ENCODE data around the gene STK11IP.

The STK11IP gene

GRCh38 chr2:219611306-219611705, 13.6 kb downstream of the STK11IP start:
- Histone ChIP-seq H3K27me3 (replicated peaks; ENCODE audit: insufficient read depth, low read length) (no peaks in the 10 kb centered on the region), H3K4me3 (ENCODE audit: low read length) (no peak overlapping the region), H4K20me1 (ENCODE audit: insufficient read depth, low read length) (no peaks in the 10 kb centered on the region), H3K27ac (ENCODE audit: low read length) (no peak overlapping the region), H2AFZ (ENCODE audit: low read length) (no peak overlapping the region), H3K79me2 (ENCODE audit: low read length) (no peaks in the 10 kb centered on the region), H3K9me2 (replicated peaks; ENCODE audit: insufficient read depth, low read length) (no peaks in the 10 kb centered on the region), H3K4me2 (ENCODE audit: low read depth, low read length) (no peak overlapping the region), H3K9me3 (replicated peaks; ENCODE audit: insufficient read depth, low read length) (no peaks in the 10 kb centered on the region), H3F3A (ENCODE audit: insufficient read depth, low read length) (no peaks in the 10 kb centered on the region), H3K36me3 (replicated peaks; ENCODE audit: insufficient read depth, low read length) (no peaks in the 10 kb centered on the region), H3K9ac (ENCODE audit: low read length) (no peak overlapping the region), H3K4me1 (ENCODE audit: low read length) (peaks cover 5% of the 10 kb centered on the region)
- no peak for DNase-seq
- TF ChIP-seq EZH2phosphoT487 (IDR thresholded peaks at IDR 0.05; ENCODE audit: low read length), result no peak
- no peak for TF ChIP-seq CTCF (IDR thresholded peaks at IDR 0.05; ENCODE audit: low read length)
- no peak for TF ChIP-seq EZH2 (optimal IDR thresholded peaks at IDR 0.05; ENCODE audit: low read depth, low read length)

- Histone ChIP-seq H3K27me3 (replicated peaks; ENCODE audit: insufficient read depth, low read length) (no peaks in the 10 kb centered on the region), H3F3A (ENCODE audit: insufficient read depth, low read length) (no peaks in the 10 kb centered on the region), H3K36me3 (replicated peaks; ENCODE audit: insufficient read depth, low read length) (no peaks in the 10 kb centered on the region), H3K79me2 (ENCODE audit: low read length) (no peaks in the 10 kb centered on the region), H3K4me3 (ENCODE audit: low read length) (no peak overlapping the region), H2AFZ (ENCODE audit: low read length) (no peak overlapping the region), H3K9me2 (replicated peaks; ENCODE audit: insufficient read depth, low read length) (no peaks in the 10 kb centered on the region), H3K9ac (ENCODE audit: low read length) (no peak overlapping the region), H4K20me1 (ENCODE audit: insufficient read depth, low read length) (no peaks in the 10 kb centered on the region), H3K4me2 (ENCODE audit: low read depth, low read length) (no peak overlapping the region), H3K4me1 (ENCODE audit: low read length) (peaks cover 5% of the 10 kb centered on the region), H3K9me3 (replicated peaks; ENCODE audit: insufficient read depth, low read length) (no peaks in the 10 kb centered on the region), H3K27ac (ENCODE audit: low read length) (no peak overlapping the region)
- no peak for DNase-seq
- no peak for TF ChIP-seq CTCF (IDR thresholded peaks at IDR 0.05; ENCODE audit: low read length)
- TF ChIP-seq EZH2phosphoT487 (IDR thresholded peaks at IDR 0.05; ENCODE audit: low read length), result no peak
- no peak for TF ChIP-seq EZH2 (optimal IDR thresholded peaks at IDR 0.05; ENCODE audit: low read depth, low read length)
Measured at GRCh38 chr2:219611866-219612576, 14.4 kb downstream of the STK11IP start.

GRCh38 chr2:219612577-219613286, 15.1 kb downstream of the STK11IP start:
- H3K4me2 ChIP-seq (ENCODE audit: low read depth, low read length), result peak overlapping the region; percentile 27; the same call in 1 of the 2 replicates
- DNase-seq, result peak; percentile 52
- H3K27me3 ChIP-seq (replicated peaks; ENCODE audit: insufficient read depth, low read length), result no peaks in the 10 kb centered on the region
- H3K79me2 ChIP-seq (ENCODE audit: low read length), result no peaks in the 10 kb centered on the region
- no peak overlapping the region for H2AFZ ChIP-seq (ENCODE audit: low read length)
- H3F3A ChIP-seq (ENCODE audit: insufficient read depth, low read length), result no peaks in the 10 kb centered on the region
- no peaks in the 10 kb centered on the region for H3K36me3 ChIP-seq (replicated peaks; ENCODE audit: insufficient read depth, low read length)
- no peak overlapping the region for H3K4me3 ChIP-seq (ENCODE audit: low read length)
- H3K27ac ChIP-seq (ENCODE audit: low read length), result no peak overlapping the region
- TF ChIP-seq EZH2phosphoT487 (IDR thresholded peaks at IDR 0.05; ENCODE audit: low read length) (no peak), CTCF (IDR thresholded peaks at IDR 0.05; ENCODE audit: low read length) (no peak), EZH2 (optimal IDR thresholded peaks at IDR 0.05; ENCODE audit: low read depth, low read length) (no peak)
- H3K9me2 ChIP-seq (replicated peaks; ENCODE audit: insufficient read depth, low read length), result no peaks in the 10 kb centered on the region
- no peak overlapping the region for H3K9ac ChIP-seq (ENCODE audit: low read length)
- no peaks in the 10 kb centered on the region for H4K20me1 ChIP-seq (ENCODE audit: insufficient read depth, low read length)
- H3K9me3 ChIP-seq (replicated peaks; ENCODE audit: insufficient read depth, low read length), result no peaks in the 10 kb centered on the region
- H3K4me1 ChIP-seq (ENCODE audit: low read length), result peaks cover 5% of the 10 kb centered on the region
